Measurements from ENCODE around the gene FRA10AC1. TPM values are rescaled to one million over a fixed set of nuclear protein-coding genes. Genes with fewer than 3 reads are reported as not detected.

The FRA10AC1 gene
- polyA plus RNA-seq, 1 experiment = 12.1 TPM

DNA sequence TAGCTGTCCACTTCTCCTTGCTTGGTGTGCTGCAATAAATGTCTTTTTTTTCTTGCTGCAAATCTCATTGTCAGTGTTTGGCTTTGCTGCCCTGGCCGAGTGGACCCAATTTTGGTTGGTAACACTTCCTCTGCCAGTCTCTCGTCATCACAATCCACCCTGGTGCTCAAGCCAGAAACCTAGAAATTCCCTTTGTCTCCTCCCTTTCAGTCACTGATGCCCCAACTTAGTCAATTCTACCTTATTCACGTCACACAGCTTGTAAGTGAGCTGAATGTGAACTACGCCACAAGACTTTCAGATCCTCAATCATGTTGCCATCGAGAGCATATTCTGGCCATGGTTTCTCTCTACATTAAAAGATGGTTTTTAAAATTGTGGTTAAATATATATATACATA is 13.0 kb upstream of the FRA10AC1 start:
- POLR2A ChIA-PET = no interaction called here
- CTCF ChIA-PET = no interaction called here
- no peak overlapping the region for H3K4me3 ChIP-seq (ENCODE audit: low read depth, low read length)
- TF ChIP-seq, protein P1, sequence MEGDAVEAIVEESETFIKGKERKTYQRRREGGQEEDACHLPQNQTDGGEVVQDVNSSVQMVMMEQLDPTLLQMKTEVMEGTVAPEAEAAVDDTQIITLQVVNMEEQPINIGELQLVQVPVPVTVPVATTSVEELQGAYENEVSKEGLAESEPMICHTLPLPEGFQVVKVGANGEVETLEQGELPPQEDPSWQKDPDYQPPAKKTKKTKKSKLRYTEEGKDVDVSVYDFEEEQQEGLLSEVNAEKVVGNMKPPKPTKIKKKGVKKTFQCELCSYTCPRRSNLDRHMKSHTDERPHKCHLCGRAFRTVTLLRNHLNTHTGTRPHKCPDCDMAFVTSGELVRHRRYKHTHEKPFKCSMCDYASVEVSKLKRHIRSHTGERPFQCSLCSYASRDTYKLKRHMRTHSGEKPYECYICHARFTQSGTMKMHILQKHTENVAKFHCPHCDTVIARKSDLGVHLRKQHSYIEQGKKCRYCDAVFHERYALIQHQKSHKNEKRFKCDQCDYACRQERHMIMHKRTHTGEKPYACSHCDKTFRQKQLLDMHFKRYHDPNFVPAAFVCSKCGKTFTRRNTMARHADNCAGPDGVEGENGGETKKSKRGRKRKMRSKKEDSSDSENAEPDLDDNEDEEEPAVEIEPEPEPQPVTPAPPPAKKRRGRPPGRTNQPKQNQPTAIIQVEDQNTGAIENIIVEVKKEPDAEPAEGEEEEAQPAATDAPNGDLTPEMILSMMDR (IDR thresholded peaks at IDR 0.05; ENCODE audit: low read depth, low read length) = no peak
- peaks cover 9% of the 10 kb centered on the region for H3K27me3 ChIP-seq (ENCODE audit: control insufficient read depth, insufficient read depth, low read length)
- H3K27ac ChIP-seq (ENCODE audit: low read depth, low read length) = no peak overlapping the region
- no peaks in the 10 kb centered on the region for H3K9me3 ChIP-seq (ENCODE audit: control insufficient read depth, insufficient read depth, low read length)
- DNase-seq (ENCODE audit: low read depth, low spot score) = no peak

DNA sequence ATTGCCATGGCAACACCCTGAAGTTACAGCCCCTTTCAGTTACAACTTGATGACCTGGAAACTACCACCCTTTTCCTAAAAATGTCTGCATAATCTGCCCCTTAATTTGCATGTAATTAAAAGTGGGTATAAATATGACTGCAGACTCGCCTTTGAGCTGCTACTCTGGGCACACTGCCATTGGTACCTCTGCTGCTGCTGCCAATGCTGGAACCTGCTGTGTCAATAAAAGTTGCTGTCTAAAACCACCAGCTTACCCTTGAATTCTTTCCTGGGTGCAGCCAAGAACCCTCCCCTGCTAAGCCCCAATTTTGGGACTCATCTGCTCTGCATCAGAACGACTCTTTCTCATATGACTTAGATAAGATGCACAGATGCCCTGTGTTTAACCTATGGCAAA is 10.2 kb upstream of the FRA10AC1 start:
- POLR2A ChIA-PET = no interaction called here
- Histone ChIP-seq H3K4me3 (ENCODE audit: low read depth, low read length) (no peak overlapping the region), H3K27me3 (ENCODE audit: control insufficient read depth, insufficient read depth, low read length) (peaks cover 11% of the 10 kb centered on the region), H3K9me3 (ENCODE audit: control insufficient read depth, insufficient read depth, low read length) (no peaks in the 10 kb centered on the region), H3K27ac (ENCODE audit: low read depth, low read length) (no peak overlapping the region)
- TF ChIP-seq, protein P1 (IDR thresholded peaks at IDR 0.05; ENCODE audit: low read depth, low read length) = no peak
- CTCF ChIA-PET = interaction anchor here (0.6 to 1.5 kb wide), 3 partner anchors 103 to 356 kb away, joined by 3 to 4 read pairs (median 3); no protein-coding TSS in a partner anchor
- DNase-seq (ENCODE audit: low read depth, low spot score) = no peak

DNA sequence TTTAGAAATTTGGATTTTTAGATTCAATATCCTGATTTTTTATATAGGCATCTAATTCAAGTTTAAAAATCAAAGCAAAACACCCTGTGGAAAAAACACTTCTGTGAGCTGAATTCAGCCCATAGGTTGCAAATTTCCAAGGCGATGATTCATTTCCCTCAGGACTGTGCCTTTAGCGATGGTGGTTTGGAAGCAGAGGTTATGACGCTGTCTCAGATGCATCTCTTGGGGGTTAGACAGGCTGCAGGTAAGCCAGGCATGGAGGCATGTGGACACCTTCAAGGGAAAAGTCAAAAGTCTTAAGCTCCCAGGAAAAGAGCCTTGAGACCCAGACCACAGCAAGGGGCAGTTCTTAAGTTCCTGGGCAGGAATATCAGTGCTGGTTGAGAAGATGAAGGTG is 9.5 kb upstream of the FRA10AC1 start:
- ChIA-PET POLR2A (no interaction called here), CTCF (interaction anchor here (1.5 kb wide), 1 partner anchor 104 kb away, joined by 4 read pairs; no protein-coding TSS in a partner anchor)
- Histone ChIP-seq H3K9me3 (ENCODE audit: control insufficient read depth, insufficient read depth, low read length) (no peaks in the 10 kb centered on the region), H3K27me3 (ENCODE audit: control insufficient read depth, insufficient read depth, low read length) (peaks cover 12% of the 10 kb centered on the region), H3K4me3 (ENCODE audit: low read depth, low read length) (no peak overlapping the region), H3K27ac (ENCODE audit: low read depth, low read length) (no peak overlapping the region)
- TF ChIP-seq, protein P1 (IDR thresholded peaks at IDR 0.05; ENCODE audit: low read depth, low read length) = no peak
- no peak for DNase-seq (ENCODE audit: low read depth, low spot score)

DNA sequence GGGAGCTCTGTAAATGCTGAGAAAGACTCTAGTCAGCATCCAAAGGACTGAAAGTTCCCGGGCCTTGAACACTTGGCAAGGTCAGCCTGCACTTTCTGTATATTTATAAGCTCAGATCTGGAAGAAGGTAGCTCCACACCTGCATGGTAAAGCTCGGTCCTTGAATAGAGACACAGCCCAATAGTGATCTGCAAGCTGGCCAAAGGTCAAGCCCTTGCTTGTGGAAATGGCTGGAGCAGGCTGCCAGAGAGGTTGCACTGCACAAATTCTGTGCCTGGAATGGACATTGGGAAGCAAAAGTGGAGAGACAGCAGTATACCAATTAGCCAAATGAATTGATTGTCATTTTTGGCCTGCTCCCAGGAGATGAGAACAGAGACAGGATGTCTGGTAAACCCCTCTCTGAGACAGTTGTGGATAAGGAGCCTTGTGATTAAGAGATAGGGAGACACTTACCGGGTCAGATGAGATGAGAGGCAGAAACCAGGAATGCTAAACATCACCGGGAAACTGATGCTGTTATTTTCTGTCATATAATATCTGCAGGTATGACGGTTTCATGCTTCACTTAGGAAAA is 8.0 kb upstream of the FRA10AC1 start:
- POLR2A ChIA-PET = no interaction called here
- CTCF ChIA-PET = no interaction called here

DNA sequence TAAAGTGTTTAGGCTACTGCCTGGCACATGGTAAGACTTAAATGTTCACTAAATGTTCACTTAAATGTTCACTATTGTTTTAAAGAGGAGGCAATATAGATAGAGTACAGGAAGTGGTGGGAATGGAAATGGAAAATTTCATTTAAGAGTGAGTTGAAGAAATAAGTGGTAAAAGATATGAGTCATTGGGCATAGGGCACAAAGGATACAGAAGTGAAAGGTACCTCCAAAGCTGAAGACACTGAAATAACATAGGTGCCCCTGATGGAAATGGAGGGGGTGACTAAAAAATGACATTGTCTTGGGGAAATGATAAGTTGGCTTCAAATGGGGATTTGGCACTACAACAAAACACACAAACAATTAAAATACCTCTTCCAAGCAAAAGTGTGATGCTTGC is 5.2 kb upstream of the FRA10AC1 start:
- TF ChIP-seq, protein P1 (IDR thresholded peaks at IDR 0.05; ENCODE audit: low read depth, low read length) = no peak
- ChIA-PET CTCF (interaction anchor here (1.0 kb wide), 1 partner anchor 108 kb away, joined by 3 read pairs; no protein-coding TSS in a partner anchor), POLR2A (no interaction called here)
- no peak overlapping the region for H3K4me3 ChIP-seq (ENCODE audit: low read depth, low read length)
- H3K9me3 ChIP-seq (ENCODE audit: control insufficient read depth, insufficient read depth, low read length) = no peaks in the 10 kb centered on the region
- H3K27ac ChIP-seq (ENCODE audit: low read depth, low read length) = no peak overlapping the region
- peaks cover 18% of the 10 kb centered on the region for H3K27me3 ChIP-seq (ENCODE audit: control insufficient read depth, insufficient read depth, low read length)
- DNase-seq (ENCODE audit: low read depth, low spot score) = no peak

More for the DNA sequence above, 8.0 kb upstream of the FRA10AC1 start:
- TF ChIP-seq, protein P1 (IDR thresholded peaks at IDR 0.05; ENCODE audit: low read depth, low read length) = no peak
- H3K9me3 ChIP-seq (ENCODE audit: control insufficient read depth, insufficient read depth, low read length) = no peaks in the 10 kb centered on the region
- H3K4me3 ChIP-seq (ENCODE audit: low read depth, low read length) = no peak overlapping the region
- DNase-seq (ENCODE audit: low read depth, low spot score) = no peak
- no peak overlapping the region for H3K27ac ChIP-seq (ENCODE audit: low read depth, low read length)
- H3K27me3 ChIP-seq (ENCODE audit: control insufficient read depth, insufficient read depth, low read length) = peaks cover 18% of the 10 kb centered on the region

Measured in AG04450 (cell line).